Type B pancreatic cell (in vitro differentiated cells): ENCODE data around the gene MCL1. TPM values are rescaled to one million over a fixed set of nuclear protein-coding genes. Genes with fewer than 3 reads are reported as not detected.
A peak's percentile ranks its signal among the peaks of the same experiment; 100 is the strongest.
"Not testable (repeated sequence)": the region's sequence is repeated elsewhere in the genome, so short reads cannot be mapped to it uniquely, and the experiment has no call there.

Experiments
- DNase-seq: peaks from one replicate; pipeline ENCODE4 v3.0.0; 2021; ENCODE audit warnings: mixed read lengths; ENCODE audit not compliant: unreplicated experiment; ENCODE audit errors: extremely low spot score
- H3K27ac Mint-ChIP-seq: 2 replicates; pipeline ENCODE4 v1.8.0; 2021; ENCODE audit warnings: mild to moderate bottlenecking, mixed read lengths
- H3K27me3 Mint-ChIP-seq: 2 replicates; pipeline ENCODE4 v1.8.0; 2021; ENCODE audit warnings: mixed read lengths
- H3K36me3 Mint-ChIP-seq: 2 replicates; pipeline ENCODE4 v1.8.0; 2021; ENCODE audit warnings: mixed read lengths
- H3K4me1 Mint-ChIP-seq: one replicate; pipeline ENCODE4 v1.8.0; 2021; ENCODE audit warnings: mixed read lengths; ENCODE audit not compliant: unreplicated experiment
- H3K4me3 Mint-ChIP-seq: 2 replicates; pipeline ENCODE4 v1.8.0; 2021; ENCODE audit warnings: mild to moderate bottlenecking, mixed read lengths
- H3K9me3 Mint-ChIP-seq: 2 replicates; pipeline ENCODE4 v1.8.0; 2021; ENCODE audit warnings: mixed read lengths
- CTCF ChIP-seq: fragments of 200-600 bp; sonication (generic); conservative IDR thresholded peaks from 2 replicates; pipeline ENCODE4 v1.5.0; 2021; ENCODE audit warnings: antibody characterized with exemption, mild to moderate bottlenecking
- long read RNA-seq: library from polyadenylated mRNA; unstranded; transcript quantifications from one replicate; pipeline ENCODE4 v2.0.0, GENCODE V29; 2020
- total RNA-seq: library from RNA; stranded (reverse); gene quantifications from 2 replicates; pipeline ENCODE4 v1.2.1, GENCODE V29; 2021; ENCODE audit warnings: low replicate concordance

Gene MCL1
- 187 and 280 TPM in 2 replicates for total RNA-seq
- long read RNA-seq, transcript MCL1-203 (2 exons, 1,099 nt), result major isoform, 7 of 47 reads
- long read RNA-seq, partial matches to known transcripts, result 0 of 47 reads
- long read RNA-seq, other reads (novel, unspliced or antisense), result 35 of 47 reads

- peaks cover 33% of the 10 kb centered on the region for H3K4me1 Mint-ChIP-seq
- H3K27ac Mint-ChIP-seq, result peak within 1 kb of the TSS; percentile 93
- no peaks in the 10 kb centered on the region for H3K27me3 Mint-ChIP-seq
- no peak for TF ChIP-seq CTCF
- peaks cover 44% of the 10 kb centered on the region for H3K36me3 Mint-ChIP-seq
- no peaks in the 10 kb centered on the region for H3K9me3 Mint-ChIP-seq
- H3K4me3 Mint-ChIP-seq, result peak within 1 kb of the TSS; percentile 94
- DNase-seq, result peak; percentile 95
Observed at GRCh38 chr1:150579110-150579944, at the start of gene MCL1. MCL1 (minus strand) TSS chr1:150579610; CDS start chr1:150579530, 80 bp downstream.

GRCh38 chr1:150628766-150629114 is 49.3 kb upstream of the MCL1 start:
- Mint-ChIP-seq H3K4me1 (peaks cover 13% of the 10 kb centered on the region), H3K4me3 (no peak overlapping the region), H3K9me3 (no peaks in the 10 kb centered on the region), H3K36me3 (peaks cover 25% of the 10 kb centered on the region), H3K27me3 (no peaks in the 10 kb centered on the region), H3K27ac (no peak overlapping the region)
- TF ChIP-seq CTCF, result no peak
- DNase-seq, result no peak

GRCh38 chr1:150627826-150628410 is 48.5 kb upstream of the MCL1 start:
- peaks cover 32% of the 10 kb centered on the region for H3K36me3 Mint-ChIP-seq
- H3K27ac Mint-ChIP-seq, result no peak overlapping the region
- no peaks in the 10 kb centered on the region for H3K9me3 Mint-ChIP-seq
- TF ChIP-seq CTCF, result no peak
- no peaks in the 10 kb centered on the region for H3K27me3 Mint-ChIP-seq
- peaks cover 13% of the 10 kb centered on the region for H3K4me1 Mint-ChIP-seq
- no peak for DNase-seq
- no peak overlapping the region for H3K4me3 Mint-ChIP-seq

GRCh38 chr1:150626150-150626549 is 46.7 kb upstream of the MCL1 start:
- Mint-ChIP-seq H3K27ac (peak overlapping the region; percentile 27), H3K9me3 (no peaks in the 10 kb centered on the region), H3K36me3 (peaks cover 39% of the 10 kb centered on the region), H3K4me3 (peak overlapping the region; percentile 30), H3K4me1 (peaks cover 13% of the 10 kb centered on the region), H3K27me3 (no peaks in the 10 kb centered on the region)
- no peak for DNase-seq
- TF ChIP-seq CTCF, result no peak

GRCh38 chr1:150624546-150624945 is 45.1 kb upstream of the MCL1 start:
- Mint-ChIP-seq H3K4me3 (peak overlapping the region; percentile 59), H3K36me3 (peaks cover 44% of the 10 kb centered on the region), H3K4me1 (peaks cover 18% of the 10 kb centered on the region), H3K27ac (peak overlapping the region; percentile 84)
- H3K27me3 Mint-ChIP-seq, H3K9me3 Mint-ChIP-seq, DNase-seq: not testable (repeated sequence)

- not testable (repeated sequence) for H3K9me3 Mint-ChIP-seq, DNase-seq, H3K27me3 Mint-ChIP-seq
- H3K4me3 Mint-ChIP-seq, result peak overlapping the region; percentile 42
- peak overlapping the region; percentile 84 for H3K27ac Mint-ChIP-seq
- peaks cover 48% of the 10 kb centered on the region for H3K36me3 Mint-ChIP-seq
- peaks cover 22% of the 10 kb centered on the region for H3K4me1 Mint-ChIP-seq
Observed at GRCh38 chr1:150624134-150624533, 44.7 kb upstream of the MCL1 start.
